SH-SY5Y (cell line): ENCODE measurements around the gene UBE2F.

ENCODE experiments used
- GATA2 ChIP-seq: IDR thresholded peaks from 2 replicates; pipeline ENCODE4 v1.6.1; 2011; ENCODE audit warnings: mild to moderate bottlenecking, low read depth, low read length
- GATA3 ChIP-seq: IDR thresholded peaks from 2 replicates; pipeline ENCODE4 v1.6.1; 2011; ENCODE audit warnings: low read depth, mild to moderate bottlenecking, low read length, moderate library complexity

- TF ChIP-seq GATA2 (no peak), GATA3 (no peak)
Observed at GRCh38 chr2:238020816-238021215, 54.0 kb downstream of the UBE2F start.
